Fibroblast of villous mesenchyme (primary cell): ENCODE measurements around the gene C22orf15. TPM values are rescaled to one million over a fixed set of nuclear protein-coding genes. Genes with fewer than 3 reads are reported as not detected.

Source experiments
- DNase-seq: peaks from one replicate; pipeline ENCODE4 v3.0.0-alpha.2; 2010; ENCODE audit warnings: low read depth
- H3K4me3 ChIP-seq: 2 replicates; pipeline ENCODE4 v1.5.1; 2011; ENCODE audit warnings: low read depth, mild to moderate bottlenecking, low read length
- CTCF ChIP-seq: IDR thresholded peaks from 2 replicates; pipeline ENCODE4 v1.5.1; 2012; ENCODE audit warnings: low read depth, mild to moderate bottlenecking, low read length; ENCODE audit not compliant: insufficient read depth
- total RNA-seq: library from RNA; depleted of rRNA; stranded (reverse); fragments of >200 nt; gene quantifications from 2 replicates; pipeline ENCODE4 v1.2.3, GENCODE V29; 2012

Gene C22orf15
- total RNA-seq, 1 donor: 0.43 TPM

GRCh38 chr22:23777776-23778576 lies 15.2 kb downstream of the C22orf15 start:
- no peak for TF ChIP-seq CTCF
- no peak overlapping the region for H3K4me3 ChIP-seq
- no peak for DNase-seq

- no peak overlapping the region for H3K4me3 ChIP-seq
- no peak for TF ChIP-seq CTCF
- DNase-seq: no peak
Measured at GRCh38 chr22:23778577-23778900, 15.7 kb downstream of the C22orf15 start.

- no peak overlapping the region for H3K4me3 ChIP-seq
- DNase-seq: no peak
- TF ChIP-seq CTCF: no peak
Measured at GRCh38 chr22:23779083-23779482, 16.3 kb downstream of the C22orf15 start.

GRCh38 chr22:23779731-23780130 lies 16.9 kb downstream of the C22orf15 start:
- no peak for TF ChIP-seq CTCF
- DNase-seq: no peak
- no peak overlapping the region for H3K4me3 ChIP-seq

GRCh38 chr22:23780146-23780748 lies 17.5 kb downstream of the C22orf15 start:
- no peak for TF ChIP-seq CTCF
- DNase-seq: no peak
- no peak overlapping the region for H3K4me3 ChIP-seq

- DNase-seq: no peak
- TF ChIP-seq CTCF: no peak
- no peak overlapping the region for H3K4me3 ChIP-seq
Measured at GRCh38 chr22:23781065-23781464, 18.3 kb downstream of the C22orf15 start.
